Hepatocyte (in vitro differentiated cells): Measurements from ENCODE around the gene COL11A2. TPM values are rescaled to one million over a fixed set of nuclear protein-coding genes. Genes with fewer than 3 reads are reported as not detected.

Experiments
- DNase-seq: peaks from one replicate; pipeline ENCODE4 v3.0.0-alpha.2; 2016; ENCODE audit warnings: low spot score
- H2AFZ ChIP-seq: fragments of 200-600 bp; sonication (generic); 2 replicates; pipeline ENCODE4 v1.6.0; 2016; ENCODE audit warnings: antibody characterized with exemption, mild to moderate bottlenecking
- H3K27ac ChIP-seq: fragments of 200-600 bp; sonication (generic); 2 replicates; pipeline ENCODE4 v1.5.1; 2016; ENCODE audit warnings: mild to moderate bottlenecking
- H3K27me3 ChIP-seq: fragments of 200-600 bp; sonication (generic); 2 replicates; pipeline ENCODE4 v1.6.1; 2016
- H3K36me3 ChIP-seq: fragments of 200-600 bp; sonication (generic); replicated peaks from 2 replicates; pipeline ENCODE4 v1.5.1; 2016; ENCODE audit warnings: low read depth; ENCODE audit not compliant: insufficient read depth
- H3K4me1 ChIP-seq: fragments of 200-600 bp; sonication (generic); 2 replicates; pipeline ENCODE4 v1.5.1; 2016; ENCODE audit warnings: mild to moderate bottlenecking, moderate library complexity; ENCODE audit not compliant: insufficient read depth
- H3K4me2 ChIP-seq: fragments of 200-600 bp; sonication (generic); 2 replicates; pipeline ENCODE4 v1.6.0; 2016
- H3K4me3 ChIP-seq: fragments of 200-600 bp; sonication (generic); 2 replicates; pipeline ENCODE4 v1.5.1; 2016; ENCODE audit warnings: mild to moderate bottlenecking
- H3K79me2 ChIP-seq: fragments of 200-600 bp; sonication (generic); 2 replicates; pipeline ENCODE4 v1.6.0; 2017; ENCODE audit warnings: mild to moderate bottlenecking
- H3K9me2 ChIP-seq: fragments of 200-600 bp; sonication (generic); replicated peaks from 2 replicates; pipeline ENCODE4 v1.6.0; 2017; ENCODE audit warnings: mild to moderate bottlenecking; ENCODE audit not compliant: insufficient read depth
- H3K9me3 ChIP-seq: fragments of 200-600 bp; sonication (generic); 2 replicates; pipeline ENCODE4 v1.5.1; 2016; ENCODE audit warnings: low read depth, mild to moderate bottlenecking
- H4K20me1 ChIP-seq: fragments of 200-600 bp; sonication (generic); 2 replicates; pipeline ENCODE4 v1.6.0; 2016; ENCODE audit warnings: mild to moderate bottlenecking; ENCODE audit not compliant: insufficient read depth, poor library complexity, severe bottlenecking
- EZH2 ChIP-seq: fragments of 200-600 bp; sonication (generic); IDR thresholded peaks from 2 replicates; pipeline ENCODE4 v1.6.1; 2016; ENCODE audit warnings: antibody characterized with exemption, mild to moderate bottlenecking, borderline replicate concordance
- EZH2phosphoT487 ChIP-seq: fragments of 200-600 bp; sonication (generic); IDR thresholded peaks from one replicate; pipeline ENCODE4 v1.6.1; 2018; ENCODE audit warnings: antibody characterized with exemption, mild to moderate bottlenecking, low read depth, moderate library complexity; ENCODE audit not compliant: unreplicated experiment, severe bottlenecking
- WGBS: methylation state at CpG from one replicate; pipeline ENCODE4 v1.1.6; 2016; ENCODE audit warnings: low lambda C conversion rate; ENCODE audit errors: missing lambda C conversion rate; 5-methylcytosine and 5-hydroxymethylcytosine counted together
- polyA plus RNA-seq: library from polyadenylated mRNA; unstranded; fragments of >200 nt; fragmentation: Nextera tagmentation; extraction: Ambion mirVana; gene quantifications from 2 replicates; pipeline ENCODE4 v1.2.1, GENCODE V29; 2016
- total RNA-seq: library from RNA; depleted of rRNA; stranded (reverse); fragments of >200 nt; gene quantifications from 2 replicates; pipeline ENCODE4 v1.2.3, GENCODE V29; 2014
- TF ChIP-seq, protein P1 (sequence below): fragments of 200-600 bp; sonication (generic); IDR thresholded peaks from 2 replicates; pipeline ENCODE4 v1.5.1; 2016; ENCODE audit warnings: antibody characterized with exemption, mild to moderate bottlenecking; ENCODE audit not compliant: poor library complexity

Gene COL11A2
- total and polyA plus RNA-seq, 2 experiments from 2014 or later, result 3.0 to 4.7 TPM

- Histone ChIP-seq H3K4me1 (peaks cover 7% of the 10 kb centered on the region), H3K27ac (peak overlapping the region; percentile 37)
- WGBS, result 13% methylated on average over 52 of the region's 58 CpGs
Observed at GRCh38 chr6:33161354-33162331, 30.6 kb downstream of the COL11A2 start.

GRCh38 chr6:33160728-33161344 is 31.4 kb downstream of the COL11A2 start:
- Histone ChIP-seq H3K4me2 (peak overlapping the region; percentile 94), H3K36me3 (no peaks in the 10 kb centered on the region), H2AFZ (no peak overlapping the region), H3K27me3 (no peaks in the 10 kb centered on the region), H3K4me3 (no peak overlapping the region), H3K79me2 (no peaks in the 10 kb centered on the region), H4K20me1 (no peaks in the 10 kb centered on the region), H3K9me2 (no peaks in the 10 kb centered on the region), H3K9me3 (no peaks in the 10 kb centered on the region), H3K4me1 (peaks cover 7% of the 10 kb centered on the region), H3K27ac (peak overlapping the region; percentile 37)
- 53% methylated on average over 13 of the region's 13 CpGs for WGBS
- peak; percentile 65 for DNase-seq
- TF ChIP-seq, protein P1, sequence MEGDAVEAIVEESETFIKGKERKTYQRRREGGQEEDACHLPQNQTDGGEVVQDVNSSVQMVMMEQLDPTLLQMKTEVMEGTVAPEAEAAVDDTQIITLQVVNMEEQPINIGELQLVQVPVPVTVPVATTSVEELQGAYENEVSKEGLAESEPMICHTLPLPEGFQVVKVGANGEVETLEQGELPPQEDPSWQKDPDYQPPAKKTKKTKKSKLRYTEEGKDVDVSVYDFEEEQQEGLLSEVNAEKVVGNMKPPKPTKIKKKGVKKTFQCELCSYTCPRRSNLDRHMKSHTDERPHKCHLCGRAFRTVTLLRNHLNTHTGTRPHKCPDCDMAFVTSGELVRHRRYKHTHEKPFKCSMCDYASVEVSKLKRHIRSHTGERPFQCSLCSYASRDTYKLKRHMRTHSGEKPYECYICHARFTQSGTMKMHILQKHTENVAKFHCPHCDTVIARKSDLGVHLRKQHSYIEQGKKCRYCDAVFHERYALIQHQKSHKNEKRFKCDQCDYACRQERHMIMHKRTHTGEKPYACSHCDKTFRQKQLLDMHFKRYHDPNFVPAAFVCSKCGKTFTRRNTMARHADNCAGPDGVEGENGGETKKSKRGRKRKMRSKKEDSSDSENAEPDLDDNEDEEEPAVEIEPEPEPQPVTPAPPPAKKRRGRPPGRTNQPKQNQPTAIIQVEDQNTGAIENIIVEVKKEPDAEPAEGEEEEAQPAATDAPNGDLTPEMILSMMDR, result no peak
- no peak for TF ChIP-seq EZH2phosphoT487

More at GRCh38 chr6:33161354-33162331, 30.6 kb downstream of the COL11A2 start:
- no peaks in the 10 kb centered on the region for H3K9me3 ChIP-seq
- peak; percentile 85 for DNase-seq
- H2AFZ ChIP-seq, result peak overlapping the region; percentile 87
- TF ChIP-seq EZH2 (no peak), EZH2phosphoT487 (no peak)
- TF ChIP-seq, protein P1, result peak; percentile 95
- no peaks in the 10 kb centered on the region for H3K27me3 ChIP-seq
- peak overlapping the region; percentile 60 for H3K4me3 ChIP-seq
- no peaks in the 10 kb centered on the region for H3K79me2 ChIP-seq
- H3K9me2 ChIP-seq, result no peaks in the 10 kb centered on the region
- H4K20me1 ChIP-seq, result no peaks in the 10 kb centered on the region
- H3K36me3 ChIP-seq, result no peaks in the 10 kb centered on the region
- H3K4me2 ChIP-seq, result peak overlapping the region; percentile 94

- Histone ChIP-seq H3K9me3 (no peaks in the 10 kb centered on the region), H3K4me1 (peaks cover 7% of the 10 kb centered on the region), H3K36me3 (no peaks in the 10 kb centered on the region), H3K27me3 (no peaks in the 10 kb centered on the region), H3K27ac (no peak overlapping the region), H4K20me1 (no peaks in the 10 kb centered on the region), H3K9me2 (no peaks in the 10 kb centered on the region), H3K4me2 (no peak overlapping the region), H3K4me3 (no peak overlapping the region), H2AFZ (no peak overlapping the region), H3K79me2 (no peaks in the 10 kb centered on the region)
- TF ChIP-seq EZH2phosphoT487 (no peak), EZH2 (no peak)
- TF ChIP-seq, protein P1, result no peak
- DNase-seq, result no peak
- 94% methylated on average over 11 of the region's 11 CpGs for WGBS
Observed at GRCh38 chr6:33160096-33160495, 32.2 kb downstream of the COL11A2 start.
